Type B pancreatic cell (in vitro differentiated cells): ENCODE results near the gene TEAD3. TPM values are rescaled to one million over a fixed set of nuclear protein-coding genes. Genes with fewer than 3 reads are reported as not detected.
A peak's percentile ranks its signal among the peaks of the same experiment; 100 is the strongest.

ENCODE experiments used
- DNase-seq: peaks from one replicate; pipeline ENCODE4 v3.0.0; 2021; ENCODE audit warnings: mixed read lengths; ENCODE audit not compliant: unreplicated experiment; ENCODE audit errors: extremely low spot score
- H3K27ac Mint-ChIP-seq: 2 replicates; pipeline ENCODE4 v1.8.0; 2021; ENCODE audit warnings: mild to moderate bottlenecking, mixed read lengths
- H3K27me3 Mint-ChIP-seq: 2 replicates; pipeline ENCODE4 v1.8.0; 2021; ENCODE audit warnings: mixed read lengths
- H3K36me3 Mint-ChIP-seq: 2 replicates; pipeline ENCODE4 v1.8.0; 2021; ENCODE audit warnings: mixed read lengths
- H3K4me1 Mint-ChIP-seq: one replicate; pipeline ENCODE4 v1.8.0; 2021; ENCODE audit warnings: mixed read lengths; ENCODE audit not compliant: unreplicated experiment
- H3K4me3 Mint-ChIP-seq: 2 replicates; pipeline ENCODE4 v1.8.0; 2021; ENCODE audit warnings: mild to moderate bottlenecking, mixed read lengths
- H3K9me3 Mint-ChIP-seq: 2 replicates; pipeline ENCODE4 v1.8.0; 2021; ENCODE audit warnings: mixed read lengths
- CTCF ChIP-seq: fragments of 200-600 bp; sonication (generic); conservative IDR thresholded peaks from 2 replicates; pipeline ENCODE4 v1.5.0; 2021; ENCODE audit warnings: antibody characterized with exemption, mild to moderate bottlenecking
- total RNA-seq: library from RNA; stranded (reverse); gene quantifications from 2 replicates; pipeline ENCODE4 v1.2.1, GENCODE V29; 2021; ENCODE audit warnings: low replicate concordance

Gene TEAD3
- total RNA-seq, 1 donor from 2014 or later, result 49.8 TPM

DNA sequence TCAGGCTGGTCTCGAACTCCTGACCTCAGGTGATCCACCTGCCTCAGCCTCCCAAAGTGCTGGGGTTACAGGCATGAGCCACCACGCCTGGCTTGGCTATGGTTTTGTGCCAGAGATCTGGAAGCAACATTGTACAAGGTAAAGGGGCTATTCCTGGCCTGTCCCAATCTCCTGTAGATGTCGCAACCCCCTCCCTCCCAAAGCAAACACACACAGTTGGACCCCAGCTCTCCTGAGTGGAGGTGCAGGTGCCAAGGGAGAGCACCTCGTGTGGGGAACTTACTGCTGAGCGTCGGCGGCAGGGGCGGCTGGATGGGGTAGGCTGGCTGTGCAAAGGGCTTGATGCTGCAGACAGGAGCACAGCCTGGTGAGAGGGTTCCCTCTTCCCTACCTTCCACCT, 19.9 kb downstream of the TEAD3 start:
- Mint-ChIP-seq H3K27me3 (no peaks in the 10 kb centered on the region), H3K4me3 (no peak overlapping the region), H3K4me1 (peaks cover 13% of the 10 kb centered on the region), H3K27ac (peak overlapping the region; percentile 59), H3K36me3 (peaks cover 7% of the 10 kb centered on the region), H3K9me3 (no peaks in the 10 kb centered on the region)
- TF ChIP-seq CTCF, result no peak
- no peak for DNase-seq

GRCh38 chr6:35476004-35476403, 20.9 kb downstream of the TEAD3 start:
- Mint-ChIP-seq H3K4me1 (peaks cover 15% of the 10 kb centered on the region), H3K27ac (peak overlapping the region; percentile 21), H3K36me3 (peaks cover 4% of the 10 kb centered on the region), H3K27me3 (no peaks in the 10 kb centered on the region), H3K4me3 (no peak overlapping the region), H3K9me3 (no peaks in the 10 kb centered on the region)
- DNase-seq, result no peak
- TF ChIP-seq CTCF, result no peak

DNA sequence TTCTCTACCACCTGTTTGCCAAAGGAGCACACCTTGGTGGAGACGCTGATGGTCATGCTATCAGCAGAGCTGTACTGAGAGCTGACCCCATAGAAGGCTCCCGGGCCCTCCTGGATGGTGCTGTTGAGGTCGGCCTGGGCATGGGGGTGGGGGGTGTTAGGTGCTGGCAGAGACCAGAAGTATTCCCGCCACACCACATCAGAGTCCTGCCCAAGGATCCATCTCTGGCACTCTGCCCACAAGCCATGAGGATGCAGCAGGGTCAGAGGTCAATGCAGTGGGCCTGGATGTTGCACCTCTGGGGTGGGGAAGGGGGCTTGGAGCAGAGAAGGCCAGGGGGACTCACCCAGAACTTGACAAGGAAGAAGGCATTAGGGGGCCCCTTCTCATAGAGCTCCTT, 21.3 kb downstream of the TEAD3 start:
- no peak for DNase-seq
- Mint-ChIP-seq H3K4me3 (no peak overlapping the region), H3K27me3 (peaks cover 2% of the 10 kb centered on the region), H3K27ac (peak overlapping the region; percentile 21), H3K4me1 (peaks cover 18% of the 10 kb centered on the region), H3K36me3 (peaks cover 6% of the 10 kb centered on the region), H3K9me3 (no peaks in the 10 kb centered on the region)
- TF ChIP-seq CTCF, result no peak

DNA sequence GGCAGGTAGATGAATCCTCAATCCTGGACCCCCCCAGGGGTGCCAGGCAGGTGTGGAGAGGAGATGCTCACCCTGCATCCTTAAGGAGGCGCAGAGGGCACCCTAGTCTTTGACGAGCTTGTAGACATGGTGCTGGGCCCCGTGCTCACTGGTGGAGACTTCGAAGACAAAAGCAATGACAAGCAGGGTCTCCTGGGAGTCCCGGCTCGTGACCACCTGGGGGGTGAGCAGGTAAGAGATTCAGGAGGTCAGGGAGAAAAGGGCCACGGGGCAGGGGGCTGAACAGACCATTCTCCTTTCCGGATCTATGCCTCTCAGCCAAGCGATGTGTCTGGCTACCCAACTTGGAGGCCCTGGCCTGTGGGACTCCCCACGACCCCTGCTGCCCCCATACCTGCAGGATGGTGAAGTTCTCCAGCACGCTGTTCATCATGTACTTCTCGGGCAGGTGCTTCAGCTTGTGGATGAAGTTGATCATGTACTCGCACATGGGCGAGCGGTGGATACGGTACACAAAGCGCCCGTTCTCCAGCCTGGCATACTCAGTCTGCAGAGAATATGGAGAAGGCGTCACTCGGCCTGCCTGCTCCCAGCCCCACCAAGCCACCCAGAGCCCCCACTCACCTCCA, 21.8 kb downstream of the TEAD3 start:
- Mint-ChIP-seq H3K9me3 (no peaks in the 10 kb centered on the region), H3K4me3 (no peak overlapping the region), H3K36me3 (peaks cover 11% of the 10 kb centered on the region), H3K27ac (no peak overlapping the region), H3K27me3 (peaks cover 3% of the 10 kb centered on the region), H3K4me1 (peaks cover 20% of the 10 kb centered on the region)
- DNase-seq, result no peak
- no peak for TF ChIP-seq CTCF

- peaks cover 3% of the 10 kb centered on the region for H3K27me3 Mint-ChIP-seq
- H3K9me3 Mint-ChIP-seq, result no peaks in the 10 kb centered on the region
- H3K4me1 Mint-ChIP-seq, result peaks cover 27% of the 10 kb centered on the region
- H3K36me3 Mint-ChIP-seq, result peaks cover 18% of the 10 kb centered on the region
- DNase-seq, result no peak
- H3K4me3 Mint-ChIP-seq, result no peak overlapping the region
- peak overlapping the region; percentile 75 for H3K27ac Mint-ChIP-seq
- no peak for TF ChIP-seq CTCF
Measured at GRCh38 chr6:35474131-35474941, 22.5 kb downstream of the TEAD3 start.
